Activated CD8-positive, alpha-beta memory T cell treated with anti-CD3 and anti-CD28 coated beads, Interleukin-2, amount 10 ng/mL, durations not matched to agents 7 days and 5 days (primary cell): ENCODE data around the gene SERPINA10. TPM values are rescaled to one million over a fixed set of nuclear protein-coding genes. Genes with fewer than 3 reads are reported as not detected.
"Not testable (repeated sequence)": the region's sequence is repeated elsewhere in the genome, so short reads cannot be mapped to it uniquely, and the experiment has no call there.

Source experiments
- ATAC-seq: fragments of 150-1000 bp; cut with Tn5 transposase; one replicate; pipeline ENCODE4 v1.10.0; 2021; ENCODE audit warnings: moderate library complexity
- CTCF ChIA-PET: fragments of 350-600 bp; sonication (Branson Sonifier 250); formaldehyde crosslinking; loops from one replicate; lab custom pipeline; 2021; ENCODE audit warnings: antibody characterized with exemption; lab: Charles Lee
- DNase-seq: peaks from one replicate; pipeline ENCODE4 v3.0.0-alpha.2; 2020
- H3K27ac Mint-ChIP-seq: one replicate; pipeline ENCODE4 v1.8.0; 2021; ENCODE audit warnings: mild to moderate bottlenecking, mixed read lengths
- H3K27me3 Mint-ChIP-seq: one replicate; pipeline ENCODE4 v1.8.0; 2021; ENCODE audit warnings: mixed read lengths
- H3K36me3 Mint-ChIP-seq: one replicate; pipeline ENCODE4 v1.8.0; 2021; ENCODE audit warnings: mild to moderate bottlenecking, mixed read lengths
- H3K4me1 Mint-ChIP-seq: one replicate; pipeline ENCODE4 v1.8.0; 2021; ENCODE audit warnings: mixed read lengths
- H3K4me3 Mint-ChIP-seq: one replicate; pipeline ENCODE4 v1.8.0; 2021; ENCODE audit warnings: mild to moderate bottlenecking, moderate library complexity, mixed read lengths
- H3K9me3 Mint-ChIP-seq: one replicate; pipeline ENCODE4 v1.8.0; 2022; ENCODE audit warnings: low read depth, mixed read lengths
- total RNA-seq, 2 experiments: library from RNA; stranded (reverse); gene quantifications; one replicate each; pipeline ENCODE4 v1.2.3, GENCODE V29; 2021

Gene SERPINA10
- total RNA-seq, 2 experiments from 2014 or later, result not detected

GRCh38 chr14:94288610-94289465 lies 4.2 kb downstream of the SERPINA10 start:
- Mint-ChIP-seq H3K4me3 (no peak overlapping the region), H3K9me3 (no peaks in the 10 kb centered on the region), H3K27me3 (no peaks in the 10 kb centered on the region), H3K27ac (no peak overlapping the region), H3K4me1 (peaks cover 4% of the 10 kb centered on the region), H3K36me3 (no peaks in the 10 kb centered on the region)
- DNase-seq (no peak), ATAC-seq (no peak)
- CTCF ChIA-PET, result no interaction called here

GRCh38 chr14:94285158-94285557 lies 7.9 kb downstream of the SERPINA10 start:
- Mint-ChIP-seq H3K27ac (no peak overlapping the region), H3K4me1 (peaks cover 4% of the 10 kb centered on the region), H3K27me3 (no peaks in the 10 kb centered on the region), H3K36me3 (no peaks in the 10 kb centered on the region), H3K9me3 (no peaks in the 10 kb centered on the region), H3K4me3 (no peak overlapping the region)
- ATAC-seq (no peak), DNase-seq (no peak)
- CTCF ChIA-PET, result no interaction called here

GRCh38 chr14:94284221-94284620 lies 8.8 kb downstream of the SERPINA10 start:
- Mint-ChIP-seq H3K4me3 (no peak overlapping the region), H3K27me3 (no peaks in the 10 kb centered on the region), H3K9me3 (no peaks in the 10 kb centered on the region), H3K27ac (no peak overlapping the region), H3K4me1 (peaks cover 4% of the 10 kb centered on the region), H3K36me3 (no peaks in the 10 kb centered on the region)
- CTCF ChIA-PET, result no interaction called here
- no peak for DNase-seq
- no peak for ATAC-seq

- DNase-seq (no peak), ATAC-seq (no peak)
- CTCF ChIA-PET, result no interaction called here
- Mint-ChIP-seq H3K27me3 (no peaks in the 10 kb centered on the region), H3K4me1 (peaks cover 4% of the 10 kb centered on the region), H3K9me3 (no peaks in the 10 kb centered on the region), H3K36me3 (no peaks in the 10 kb centered on the region), H3K4me3 (no peak overlapping the region), H3K27ac (no peak overlapping the region)
Observed at GRCh38 chr14:94282991-94283723, 9.9 kb downstream of the SERPINA10 start.

GRCh38 chr14:94278731-94279130 lies 14.3 kb downstream of the SERPINA10 start:
- Mint-ChIP-seq H3K36me3 (no peaks in the 10 kb centered on the region), H3K4me3 (no peak overlapping the region), H3K27me3 (peaks cover 5% of the 10 kb centered on the region), H3K4me1 (no peaks in the 10 kb centered on the region), H3K27ac (no peak overlapping the region), H3K9me3 (no peaks in the 10 kb centered on the region)
- ATAC-seq (no peak), DNase-seq (no peak)
- CTCF ChIA-PET, result no interaction called here

GRCh38 chr14:94276898-94277561 lies 16.0 kb downstream of the SERPINA10 start:
- H3K36me3 Mint-ChIP-seq, H3K9me3 Mint-ChIP-seq, H3K27ac Mint-ChIP-seq, ATAC-seq, H3K4me1 Mint-ChIP-seq, H3K4me3 Mint-ChIP-seq, DNase-seq, CTCF ChIA-PET: not testable (repeated sequence)
- peaks cover 15% of the 10 kb centered on the region for H3K27me3 Mint-ChIP-seq

GRCh38 chr14:94269156-94269555 lies 23.9 kb downstream of the SERPINA10 start:
- CTCF ChIA-PET, result no interaction called here
- no peaks in the 10 kb centered on the region for H3K9me3 Mint-ChIP-seq
- H3K4me1 Mint-ChIP-seq, result no peaks in the 10 kb centered on the region
- ATAC-seq (no peak), DNase-seq (no peak)
- H3K27ac Mint-ChIP-seq, result no peak overlapping the region
- no peak overlapping the region for H3K4me3 Mint-ChIP-seq
- no peaks in the 10 kb centered on the region for H3K36me3 Mint-ChIP-seq
- peaks cover 33% of the 10 kb centered on the region for H3K27me3 Mint-ChIP-seq

- H3K27ac Mint-ChIP-seq, H3K4me1 Mint-ChIP-seq, H3K36me3 Mint-ChIP-seq, ATAC-seq, H3K4me3 Mint-ChIP-seq, CTCF ChIA-PET, H3K9me3 Mint-ChIP-seq, DNase-seq: not testable (repeated sequence)
- peaks cover 33% of the 10 kb centered on the region for H3K27me3 Mint-ChIP-seq
Observed at GRCh38 chr14:94268582-94268981, 24.5 kb downstream of the SERPINA10 start.

GRCh38 chr14:94267352-94267751 lies 25.7 kb downstream of the SERPINA10 start:
- H3K9me3 Mint-ChIP-seq, result peaks cover 6% of the 10 kb centered on the region
- peaks cover 2% of the 10 kb centered on the region for H3K36me3 Mint-ChIP-seq
- H3K4me1 Mint-ChIP-seq, result no peaks in the 10 kb centered on the region
- DNase-seq (no peak), ATAC-seq (no peak)
- no peak overlapping the region for H3K27ac Mint-ChIP-seq
- CTCF ChIA-PET, result no interaction called here
- peaks cover 25% of the 10 kb centered on the region for H3K27me3 Mint-ChIP-seq
- no peak overlapping the region for H3K4me3 Mint-ChIP-seq

- DNase-seq, CTCF ChIA-PET, H3K4me3 Mint-ChIP-seq, H3K4me1 Mint-ChIP-seq, H3K9me3 Mint-ChIP-seq, H3K27ac Mint-ChIP-seq, ATAC-seq, H3K36me3 Mint-ChIP-seq: not testable (repeated sequence)
- H3K27me3 Mint-ChIP-seq, result peaks cover 14% of the 10 kb centered on the region
Observed at GRCh38 chr14:94264195-94264594, 28.9 kb downstream of the SERPINA10 start.

- DNase-seq, result no peak
- CTCF ChIA-PET, result no interaction called here
- Mint-ChIP-seq H3K9me3 (no peaks in the 10 kb centered on the region), H3K27me3 (peaks cover 15% of the 10 kb centered on the region), H3K4me3 (no peak overlapping the region), H3K27ac (no peak overlapping the region), H3K36me3 (no peaks in the 10 kb centered on the region), H3K4me1 (no peaks in the 10 kb centered on the region)
- no peak for ATAC-seq
Observed at GRCh38 chr14:94244182-94244581, 48.9 kb downstream of the SERPINA10 start.

GRCh38 chr14:94239406-94239805 lies 53.7 kb downstream of the SERPINA10 start:
- Mint-ChIP-seq H3K27ac (no peak overlapping the region), H3K4me3 (no peak overlapping the region), H3K27me3 (peaks cover 3% of the 10 kb centered on the region), H3K4me1 (peaks cover 4% of the 10 kb centered on the region), H3K36me3 (no peaks in the 10 kb centered on the region), H3K9me3 (no peaks in the 10 kb centered on the region)
- CTCF ChIA-PET, result no interaction called here
- ATAC-seq (no peak), DNase-seq (no peak)

- no peak for ATAC-seq
- no peaks in the 10 kb centered on the region for H3K27me3 Mint-ChIP-seq
- H3K27ac Mint-ChIP-seq, result no peak overlapping the region
- no peak for DNase-seq
- H3K4me3 Mint-ChIP-seq, result no peak overlapping the region
- H3K9me3 Mint-ChIP-seq, result no peaks in the 10 kb centered on the region
- H3K36me3 Mint-ChIP-seq, result no peaks in the 10 kb centered on the region
- H3K4me1 Mint-ChIP-seq, result peaks cover 4% of the 10 kb centered on the region
- CTCF ChIA-PET, result no interaction called here
Observed at GRCh38 chr14:94237983-94238382, 55.1 kb downstream of the SERPINA10 start.
